Immature natural killer cell (primary cell): ENCODE measurements around the gene MCF2L. TPM values are rescaled to one million over a fixed set of nuclear protein-coding genes. Genes with fewer than 3 reads are reported as not detected.

Source experiments
- DNase-seq, 3 donors: peaks; one replicate each; pipeline ENCODE4 v3.0.0; 2022; ENCODE audit warnings: mixed read lengths in 1 of 3
- H3K27ac Mint-ChIP-seq, 6 donors: one replicate each; pipeline ENCODE4 v1.8.0; 2020; ENCODE audit warnings: mixed read lengths in 6 of 6, mild to moderate bottlenecking in 5 of 6, inconsistent platforms in 4 of 6, moderate library complexity in 3 of 6
- H3K27me3 Mint-ChIP-seq, 3 donors: one replicate each; pipeline ENCODE4 v1.8.0; 2020 to 2021; ENCODE audit warnings: low read depth in 3 of 3, mild to moderate bottlenecking in 3 of 3, mixed read lengths in 3 of 3, moderate library complexity in 3 of 3, inconsistent platforms in 1 of 3
- H3K36me3 Mint-ChIP-seq, 3 donors: one replicate each; pipeline ENCODE4 v1.8.0; 2020; ENCODE audit warnings: mixed read lengths in 3 of 3, inconsistent platforms in 2 of 3, mild to moderate bottlenecking in 2 of 3
- H3K4me1 Mint-ChIP-seq, 2 donors: one replicate each; pipeline ENCODE4 v1.8.0; 2020; ENCODE audit warnings: inconsistent platforms in 2 of 2, mild to moderate bottlenecking in 2 of 2, mixed read lengths in 2 of 2, moderate library complexity in 1 of 2
- H3K4me3 Mint-ChIP-seq, 5 donors: one replicate each; pipeline ENCODE4 v1.8.0; 2020; ENCODE audit warnings: mild to moderate bottlenecking in 5 of 5, mixed read lengths in 5 of 5, inconsistent platforms in 3 of 5, moderate library complexity in 3 of 5
- H3K9me3 Mint-ChIP-seq, 6 donors: one replicate each; pipeline ENCODE4 v1.8.0; 2020; ENCODE audit warnings: mild to moderate bottlenecking in 6 of 6, mixed read lengths in 6 of 6, inconsistent platforms in 4 of 6, moderate library complexity in 3 of 6
- polyA plus RNA-seq, 3 donors: library from polyadenylated mRNA; unstranded; fragments of 300-500 nt; fragmentation: Illumina TruSeq; gene quantifications; one replicate each; pipeline ENCODE4 v1.2.3, GENCODE V29; 2021

MCF2L gene
- polyA plus RNA-seq, 3 donors from 2014 or later: 0.82 TPM; not detected in 2

GRCh38 chr13:113086031-113086750 lies 117.2 kb downstream of the MCF2L start:
- H3K4me3 Mint-ChIP-seq: no peak overlapping the region
- no peaks in the 10 kb centered on the region for H3K4me1 Mint-ChIP-seq
- H3K36me3 Mint-ChIP-seq: no peaks in the 10 kb centered on the region
- peaks cover 0 to 3% (median 0%) of the 10 kb centered on the region in 3 donors for H3K27me3 Mint-ChIP-seq
- no peak for DNase-seq
- no peaks in the 10 kb centered on the region for H3K9me3 Mint-ChIP-seq
- H3K27ac Mint-ChIP-seq: no peak overlapping the region

- peaks cover 0 to 3% (median 0%) of the 10 kb centered on the region in 3 donors for H3K27me3 Mint-ChIP-seq
- H3K27ac Mint-ChIP-seq: no peak overlapping the region
Observed at GRCh38 chr13:113086991-113087922, 118.2 kb downstream of the MCF2L start.

GRCh38 chr13:113087923-113088690 lies 119.1 kb downstream of the MCF2L start:
- DNase-seq: no peak
- H3K27ac Mint-ChIP-seq: no peak overlapping the region
- H3K36me3 Mint-ChIP-seq: no peaks in the 10 kb centered on the region

More at GRCh38 chr13:113086991-113087922, 118.2 kb downstream of the MCF2L start:
- H3K36me3 Mint-ChIP-seq: no peaks in the 10 kb centered on the region
- no peaks in the 10 kb centered on the region for H3K4me1 Mint-ChIP-seq
- no peaks in the 10 kb centered on the region for H3K9me3 Mint-ChIP-seq
- H3K4me3 Mint-ChIP-seq: no peak overlapping the region
- no peak for DNase-seq

GRCh38 chr13:113088691-113089020 lies 119.6 kb downstream of the MCF2L start:
- Mint-ChIP-seq H3K4me1 (no peaks in the 10 kb centered on the region), H3K4me3 (no peak overlapping the region), H3K27me3 (peaks cover 0 to 3% (median 0%) of the 10 kb centered on the region in 3 donors), H3K9me3 (no peaks in the 10 kb centered on the region), H3K36me3 (no peaks in the 10 kb centered on the region), H3K27ac (no peak overlapping the region)
- DNase-seq: no peak

More at GRCh38 chr13:113087923-113088690, 119.1 kb downstream of the MCF2L start:
- H3K27me3 Mint-ChIP-seq: peaks cover 0 to 3% (median 0%) of the 10 kb centered on the region in 3 donors
- no peaks in the 10 kb centered on the region for H3K9me3 Mint-ChIP-seq
- no peak overlapping the region for H3K4me3 Mint-ChIP-seq
- no peaks in the 10 kb centered on the region for H3K4me1 Mint-ChIP-seq

GRCh38 chr13:113089693-113090414 lies 120.8 kb downstream of the MCF2L start:
- Mint-ChIP-seq H3K36me3 (no peaks in the 10 kb centered on the region), H3K27me3 (peaks cover 0 to 7% (median 0%) of the 10 kb centered on the region in 3 donors), H3K9me3 (no peaks in the 10 kb centered on the region), H3K27ac (no peak overlapping the region), H3K4me1 (no peaks in the 10 kb centered on the region), H3K4me3 (no peak overlapping the region)
- no peak for DNase-seq

- H3K27ac Mint-ChIP-seq: no peak overlapping the region
- DNase-seq: no peak
- H3K4me1 Mint-ChIP-seq: no peaks in the 10 kb centered on the region
- H3K27me3 Mint-ChIP-seq: peaks cover 0 to 8% (median 0%) of the 10 kb centered on the region in 3 donors
- H3K4me3 Mint-ChIP-seq: no peak overlapping the region
- no peaks in the 10 kb centered on the region for H3K9me3 Mint-ChIP-seq
- no peaks in the 10 kb centered on the region for H3K36me3 Mint-ChIP-seq
Observed at GRCh38 chr13:113090415-113090770, 121.4 kb downstream of the MCF2L start.

- Mint-ChIP-seq H3K9me3 (no peaks in the 10 kb centered on the region), H3K27me3 (peaks cover 0 to 8% (median 0%) of the 10 kb centered on the region in 3 donors), H3K36me3 (no peaks in the 10 kb centered on the region), H3K4me3 (no peak overlapping the region), H3K27ac (peak overlapping the region in 1 of 6 donors; percentile 62), H3K4me1 (no peaks in the 10 kb centered on the region)
- no peak for DNase-seq
Observed at GRCh38 chr13:113090806-113091205, 121.8 kb downstream of the MCF2L start.

GRCh38 chr13:113091211-113091771 lies 122.3 kb downstream of the MCF2L start:
- Mint-ChIP-seq H3K27ac (peak overlapping the region in 1 of 6 donors; percentile 62), H3K4me3 (no peak overlapping the region), H3K9me3 (no peaks in the 10 kb centered on the region), H3K36me3 (no peaks in the 10 kb centered on the region), H3K4me1 (no peaks in the 10 kb centered on the region), H3K27me3 (peaks cover 0 to 8% (median 0%) of the 10 kb centered on the region in 3 donors)
- DNase-seq: no peak

- no peaks in the 10 kb centered on the region for H3K36me3 Mint-ChIP-seq
- H3K4me3 Mint-ChIP-seq: no peak overlapping the region
- H3K27me3 Mint-ChIP-seq: peaks cover 0 to 5% (median 0%) of the 10 kb centered on the region in 3 donors
- H3K4me1 Mint-ChIP-seq: no peaks in the 10 kb centered on the region
- H3K9me3 Mint-ChIP-seq: no peaks in the 10 kb centered on the region
- no peak overlapping the region for H3K27ac Mint-ChIP-seq
- DNase-seq: no peak
Observed at GRCh38 chr13:113091891-113092775, 123.1 kb downstream of the MCF2L start.

GRCh38 chr13:113092776-113093579 lies 124.0 kb downstream of the MCF2L start:
- Mint-ChIP-seq H3K9me3 (no peaks in the 10 kb centered on the region), H3K27ac (no peak overlapping the region), H3K27me3 (peaks cover 0 to 6% (median 2%) of the 10 kb centered on the region in 3 donors), H3K4me1 (no peaks in the 10 kb centered on the region), H3K4me3 (no peak overlapping the region), H3K36me3 (no peaks in the 10 kb centered on the region)
- DNase-seq: no peak

- H3K4me1 Mint-ChIP-seq: no peaks in the 10 kb centered on the region
- H3K36me3 Mint-ChIP-seq: no peaks in the 10 kb centered on the region
- DNase-seq: no peak
- no peak overlapping the region for H3K4me3 Mint-ChIP-seq
- peak overlapping the region in 1 of 6 donors; percentile 55 for H3K27ac Mint-ChIP-seq
- H3K9me3 Mint-ChIP-seq: no peaks in the 10 kb centered on the region
- H3K27me3 Mint-ChIP-seq: peaks cover 0 to 7% (median 2%) of the 10 kb centered on the region in 3 donors
Observed at GRCh38 chr13:113093580-113094409, 124.8 kb downstream of the MCF2L start.
